Midbrain (tissue), 1 donor: Measurements from ENCODE around the gene BRK1.
"Not testable (repeated sequence)": the region's sequence is repeated elsewhere in the genome, so short reads cannot be mapped to it uniquely, and the experiment has no call there.

Experiments used
- DNase-seq: peaks from one replicate; lab custom pipeline; 2025; lab: John Stamatoyannopoulos, UW

The BRK1 gene

DNA sequence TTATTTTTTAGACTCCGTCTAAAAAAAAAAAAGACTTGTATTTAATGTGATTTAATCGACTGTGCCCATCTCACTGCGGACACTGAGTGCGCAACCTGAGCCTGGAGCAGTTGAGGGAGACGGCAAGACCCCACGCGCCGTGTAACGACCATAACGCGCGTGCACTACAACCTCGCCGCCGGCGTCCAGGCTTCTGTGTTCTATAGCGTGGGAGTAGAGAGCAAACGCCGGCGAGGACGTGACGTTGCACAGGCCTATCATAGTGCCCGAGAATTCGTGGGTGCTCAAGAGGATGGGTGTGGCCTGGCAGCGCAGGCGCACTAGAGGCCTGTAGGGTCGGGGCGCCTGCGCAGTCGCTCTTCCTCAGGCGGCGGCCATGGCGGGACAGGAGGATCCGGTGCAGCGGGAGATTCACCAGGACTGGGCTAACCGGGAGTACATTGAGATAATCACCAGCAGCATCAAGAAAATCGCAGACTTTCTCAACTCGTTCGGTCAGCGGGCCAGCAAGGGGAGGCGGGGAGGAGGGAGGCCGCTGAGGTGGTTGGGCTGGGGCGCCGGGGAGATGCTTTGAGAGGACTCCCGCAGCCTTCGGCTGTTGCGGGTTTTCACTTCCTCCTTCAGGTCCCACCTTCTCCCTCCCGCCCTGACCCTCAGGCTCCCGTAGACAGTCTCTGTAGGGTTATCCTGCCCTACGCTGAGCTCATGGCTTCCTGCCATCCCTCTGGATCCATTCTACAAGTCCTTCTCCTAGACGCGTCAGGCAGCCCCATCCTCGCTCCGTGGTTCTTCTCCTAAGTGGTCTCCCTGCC lies at the start of gene BRK1:
Gene BRK1, plus strand, starts transcription at position 350 of the 812 bp plus-strand sequence. Its CDS starts 27 bp downstream, at position 377.
- peak; percentile 92 for DNase-seq

DNA sequence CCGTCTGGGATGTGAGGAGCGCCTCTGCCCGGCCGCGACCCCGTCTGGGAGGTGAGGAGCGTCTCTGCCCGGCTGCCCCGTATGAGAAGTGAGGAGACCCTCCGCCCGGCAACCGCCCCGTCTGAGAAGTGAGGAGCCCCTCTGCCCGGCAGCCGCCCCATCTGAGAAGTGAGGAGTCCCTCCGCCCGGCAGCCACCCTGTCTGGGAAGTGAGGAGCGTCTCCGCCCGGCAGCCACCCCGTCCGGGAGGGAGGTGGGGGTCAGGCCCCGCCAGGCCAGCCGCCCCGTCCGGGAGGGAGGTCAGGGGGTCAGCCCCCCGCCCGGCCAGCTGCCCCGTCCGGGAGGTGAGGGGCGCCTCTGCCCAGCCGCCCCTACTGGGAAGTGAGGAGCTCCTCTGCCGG lies 45.4 kb upstream of the BRK1 start:
- DNase-seq = not testable (repeated sequence)

DNA sequence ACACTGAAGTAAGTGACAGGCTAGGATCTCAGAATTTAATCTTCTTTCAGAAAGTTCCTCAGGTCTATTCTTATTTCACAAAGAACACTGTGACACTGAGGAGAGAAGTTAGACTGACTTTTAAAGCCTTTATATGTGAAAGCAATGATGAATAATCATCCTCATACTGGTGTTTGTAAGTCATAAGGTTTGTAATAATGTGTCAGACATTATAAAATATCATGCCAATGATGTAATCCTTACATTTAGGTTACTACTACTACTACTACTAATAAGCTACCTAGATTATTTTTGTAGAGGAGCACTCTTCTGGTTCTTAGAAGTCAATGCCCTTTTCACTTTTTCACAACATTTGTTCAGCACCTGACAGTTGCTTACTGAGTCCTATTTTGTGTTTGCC lies 40.8 kb upstream of the BRK1 start:
- no peak for DNase-seq

DNA sequence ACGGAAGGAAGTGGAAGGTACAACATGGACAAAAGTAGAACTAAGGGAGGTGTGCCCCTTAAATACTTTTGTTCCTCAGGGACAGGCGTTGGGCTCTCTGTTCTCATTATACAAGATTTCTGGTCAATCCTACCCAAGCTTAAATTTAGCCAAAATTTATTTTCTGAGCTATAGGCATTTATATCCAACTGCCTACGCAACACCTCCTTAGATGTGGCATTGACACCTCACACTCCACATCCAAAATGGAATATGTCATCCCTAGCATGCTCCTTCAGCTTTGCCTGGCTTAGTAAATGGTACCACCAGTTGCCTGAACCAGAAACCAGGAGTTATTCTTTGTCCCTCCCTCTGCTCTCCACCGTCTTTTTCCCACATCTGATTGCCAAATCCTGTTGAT lies 33.6 kb upstream of the BRK1 start:
- DNase-seq = no peak

GRCh38 chr3:10085738-10086137 lies 29.7 kb upstream of the BRK1 start:
- DNase-seq = no peak

- DNase-seq = no peak
These were observed 27.2 kb upstream of the BRK1 start for GRCh38 chr3:10088256-10088655.

- DNase-seq = no peak
These were observed 25.3 kb upstream of the BRK1 start for GRCh38 chr3:10090179-10090578.

GRCh38 chr3:10090774-10091173 lies 24.7 kb upstream of the BRK1 start:
- not testable (repeated sequence) for DNase-seq

GRCh38 chr3:10091387-10091786 lies 24.1 kb upstream of the BRK1 start:
- DNase-seq = not testable (repeated sequence)

GRCh38 chr3:10093678-10094077 lies 21.8 kb upstream of the BRK1 start:
- no peak for DNase-seq

DNA sequence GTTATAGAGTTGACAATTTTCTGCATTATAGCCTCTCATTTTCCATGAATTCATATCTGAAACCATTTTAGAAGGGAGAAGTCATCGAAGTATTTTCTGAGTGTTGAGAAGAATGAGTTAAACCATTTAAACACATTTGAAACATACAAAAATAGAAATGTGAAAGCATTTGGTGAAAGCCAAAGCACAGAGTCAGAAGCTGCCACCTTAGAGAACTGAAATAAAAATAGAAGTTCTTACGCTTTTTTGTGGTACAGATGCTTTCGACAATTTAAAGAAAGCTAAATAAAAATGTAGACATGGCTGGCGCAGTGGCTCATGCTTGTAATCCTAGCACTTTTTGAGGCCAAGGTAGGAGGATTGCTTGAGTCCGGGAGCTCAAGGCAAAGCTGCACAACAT lies 16.4 kb upstream of the BRK1 start:
- no peak for DNase-seq

DNA sequence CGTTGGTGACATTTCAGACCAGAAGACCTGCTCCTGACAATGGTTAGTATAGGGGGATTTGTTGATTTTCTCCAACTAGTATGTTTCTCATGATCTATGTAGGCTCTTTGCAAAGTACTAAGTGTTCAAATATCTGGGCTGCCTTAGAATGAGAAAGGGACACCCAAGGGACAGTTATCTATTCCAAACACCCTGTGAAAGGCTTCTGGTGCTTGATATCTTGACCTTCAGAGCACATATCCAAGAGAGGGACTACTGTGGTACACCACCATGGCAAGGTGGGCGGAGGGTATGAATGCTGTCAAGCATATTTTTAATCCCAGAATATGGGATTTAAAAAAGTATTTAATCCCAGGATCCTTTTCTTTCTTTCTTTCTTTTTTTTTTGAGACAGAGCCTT lies 8.6 kb upstream of the BRK1 start:
- no peak for DNase-seq

DNA sequence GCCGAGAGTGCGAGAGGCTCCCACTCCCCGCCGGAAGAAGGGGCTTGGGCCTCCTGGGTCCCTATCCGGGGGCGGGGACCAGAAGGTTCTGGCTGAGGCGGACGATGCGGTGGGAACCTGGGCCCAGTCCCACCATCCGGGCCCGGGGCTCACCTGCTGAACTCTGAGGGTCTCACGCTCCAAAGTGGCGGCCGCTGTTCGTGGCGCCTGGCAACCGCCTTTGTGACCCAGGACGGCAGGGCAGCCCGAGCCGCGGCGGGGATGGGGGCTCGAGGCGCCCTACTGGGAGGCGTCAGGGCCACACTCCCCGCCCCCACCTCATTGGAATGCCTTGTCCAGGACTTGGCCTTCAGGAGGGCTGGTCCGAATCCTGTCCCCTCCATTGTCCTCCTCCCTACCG lies 7.4 kb upstream of the BRK1 start, which contains the start of gene FANCD2OS:
Gene FANCD2OS, minus strand, starts transcription at position 165 of the 400 bp plus-strand sequence. CDS start 3,481 bp downstream, outside the sequence.
- no peak for DNase-seq

GRCh38 chr3:10116138-10116460 lies 624 bp downstream of the BRK1 start:
- DNase-seq = no peak

DNA sequence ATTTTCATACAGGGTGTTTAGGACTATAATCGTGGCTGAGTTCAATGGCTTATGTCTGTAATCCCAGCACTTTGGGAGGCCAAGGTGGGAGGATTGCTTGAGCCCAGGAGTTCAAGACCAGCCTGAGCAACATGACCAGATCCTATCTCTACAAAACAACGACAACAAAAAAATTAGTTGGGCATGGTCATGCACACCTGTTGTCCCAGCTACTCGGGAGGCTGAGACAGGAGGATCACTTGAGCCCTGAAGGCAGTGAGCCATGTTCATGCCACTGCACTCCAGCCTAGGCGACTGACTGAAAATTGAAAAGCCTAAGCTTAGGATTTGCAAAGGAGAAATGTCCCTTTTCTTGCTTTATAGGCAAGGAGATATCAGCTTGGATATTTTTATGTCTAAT lies 1.5 kb downstream of the BRK1 start:
- DNase-seq = no peak

GRCh38 chr3:10119376-10119775 lies 3.9 kb downstream of the BRK1 start:
- DNase-seq = no peak

GRCh38 chr3:10121064-10121463 lies 5.6 kb downstream of the BRK1 start:
- no peak for DNase-seq

- DNase-seq = no peak
These were observed 7.2 kb downstream of the BRK1 start for GRCh38 chr3:10122724-10123123.

DNA sequence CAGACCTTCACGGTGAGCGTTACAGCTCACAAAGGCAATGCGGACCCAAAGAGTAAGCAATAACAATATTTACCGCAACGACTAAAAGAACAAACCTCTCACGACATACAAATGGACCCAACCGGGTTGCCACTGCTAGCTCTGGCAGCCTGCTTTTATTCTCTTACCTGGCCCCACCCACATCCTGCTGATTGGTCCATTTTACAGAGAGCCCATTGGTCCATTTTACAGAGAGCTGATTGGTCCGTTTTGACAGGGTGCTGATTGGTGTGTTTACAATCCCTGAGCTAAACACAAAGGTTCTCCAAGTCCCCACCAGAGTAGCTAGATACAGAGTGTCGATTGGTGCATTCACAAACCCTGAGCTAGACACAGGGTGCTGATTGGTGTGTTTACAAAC lies 20.4 kb downstream of the BRK1 start:
- not testable (repeated sequence) for DNase-seq

DNA sequence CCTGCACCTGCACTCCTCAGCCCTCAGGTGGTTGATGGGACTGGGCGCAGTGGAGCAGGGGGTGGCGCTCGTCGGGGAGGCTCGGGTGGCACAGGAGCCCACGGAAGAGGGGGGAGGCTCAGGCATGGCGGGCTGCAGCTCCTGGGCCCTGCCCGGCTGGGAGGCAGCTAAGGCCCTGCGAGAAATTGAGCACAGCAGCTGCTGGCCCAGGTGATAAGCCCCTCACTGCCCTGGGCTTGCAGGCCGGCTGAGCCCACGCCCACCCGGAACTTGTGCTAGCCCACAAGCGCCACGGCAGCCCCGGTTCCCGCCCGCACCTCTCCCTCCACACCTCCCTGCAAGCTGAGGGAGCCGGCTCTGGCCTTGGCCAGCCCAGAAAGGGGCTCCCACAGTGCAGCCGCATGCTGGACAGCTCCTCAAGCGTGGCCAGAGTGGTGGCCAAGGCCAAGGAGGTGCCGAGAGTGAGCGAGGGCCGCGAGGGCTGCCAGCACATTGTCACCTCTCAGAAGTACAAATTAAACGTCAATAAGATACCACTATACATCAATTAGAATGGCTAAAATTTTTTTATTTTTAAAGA lies 21.0 kb downstream of the BRK1 start:
- DNase-seq = no peak

GRCh38 chr3:10137178-10137577 lies 21.7 kb downstream of the BRK1 start:
- DNase-seq = no peak

GRCh38 chr3:10140996-10141546 lies 25.6 kb downstream of the BRK1 start:
- DNase-seq = no peak
